Activated gamma-delta T cell treated with anti-CD3 and anti-CD28 coated beads, Interleukin-2, amount 50 U/mL, for 16 hours (primary cell): Measurements from ENCODE around the gene IFNA5.

Experiments used
- DNase-seq: peaks from one replicate; pipeline ENCODE4 v3.0.0-alpha.2; 2020; ENCODE audit warnings: low read depth

IFNA5 gene

GRCh38 chr9:21305213-21305612, at the start of gene IFNA5:
TSS of gene IFNA5 (minus strand) at chr9:21305313. CDS start at chr9:21305256, 57 bp downstream.
- no peak for DNase-seq

- DNase-seq = no peak
These were observed 45.7 kb upstream of the IFNA5 start, which contains the start of gene IFNA6 for GRCh38 chr9:21350787-21351186. TSS of gene IFNA6 (minus strand) at chr9:21350887. CDS start at chr9:21350887, 0 bp downstream.

- no peak for DNase-seq
These were observed 43.4 kb upstream of the IFNA5 start for GRCh38 chr9:21348430-21348970.

GRCh38 chr9:21340735-21341134, 35.6 kb upstream of the IFNA5 start:
- no peak for DNase-seq

- DNase-seq = no peak
These were observed 31.3 kb upstream of the IFNA5 start for GRCh38 chr9:21336457-21336856.

GRCh38 chr9:21334701-21335632, 29.9 kb upstream of the IFNA5 start, which contains the start of gene KLHL9:
TSS of gene KLHL9 (minus strand) at chr9:21335404. CDS start at chr9:21334859, 545 bp downstream.
- DNase-seq = peak; percentile 73

GRCh38 chr9:21333226-21333625, 28.1 kb upstream of the IFNA5 start:
- no peak for DNase-seq

GRCh38 chr9:21331676-21332402, 26.7 kb upstream of the IFNA5 start:
- no peak for DNase-seq

GRCh38 chr9:21326526-21327139, 21.5 kb upstream of the IFNA5 start:
- no peak for DNase-seq

GRCh38 chr9:21324047-21324446, 18.9 kb upstream of the IFNA5 start:
- no peak for DNase-seq

GRCh38 chr9:21322911-21323461, 17.9 kb upstream of the IFNA5 start:
- no peak for DNase-seq

GRCh38 chr9:21320465-21320864, 15.4 kb upstream of the IFNA5 start:
- DNase-seq = no peak

GRCh38 chr9:21317956-21318923, 13.1 kb upstream of the IFNA5 start:
- peak; percentile 3 for DNase-seq

- no peak for DNase-seq
These were observed 11.7 kb upstream of the IFNA5 start for GRCh38 chr9:21316860-21317259.

- DNase-seq = no peak
These were observed 11.1 kb upstream of the IFNA5 start for GRCh38 chr9:21316032-21316842.

- no peak for DNase-seq
These were observed 9.0 kb upstream of the IFNA5 start for GRCh38 chr9:21314152-21314551.

GRCh38 chr9:21311889-21312288, 6.8 kb upstream of the IFNA5 start:
- no peak for DNase-seq

- no peak for DNase-seq
These were observed 9.1 kb downstream of the IFNA5 start for GRCh38 chr9:21295992-21296391.

- no peak for DNase-seq
These were observed 10.1 kb downstream of the IFNA5 start for GRCh38 chr9:21294904-21295538.
